ENCODE measurements around the gene DOP1A. TPM values are rescaled to one million over a fixed set of nuclear protein-coding genes. Genes with fewer than 3 reads are reported as not detected.
A peak's percentile ranks its signal among the peaks of the same experiment; 100 is the strongest.

DOP1A gene
- total RNA-seq, 1 donor from 2014 or later: 19.0 TPM

GRCh38 chr6:83113258-83113657, 45.8 kb downstream of the DOP1A start:
- Mint-ChIP-seq H3K4me1 (ENCODE audit: low read depth) (peaks cover 19% of the 10 kb centered on the region), H3K36me3 (ENCODE audit: low read depth) (peaks cover 8% of the 10 kb centered on the region), H3K27ac (ENCODE audit: unreplicated experiment) (peak overlapping the region; percentile 36), H3K4me3 (ENCODE audit: unreplicated experiment) (no peak overlapping the region), H3K27me3 (ENCODE audit: low read depth) (no peaks in the 10 kb centered on the region), H3K9me3 (ENCODE audit: low read depth) (no peaks in the 10 kb centered on the region)
- no peak for DNase-seq (ENCODE audit: low spot score)
- no peak for TF ChIP-seq CTCF (IDR thresholded peaks at IDR 0.05)

- Mint-ChIP-seq H3K27me3 (ENCODE audit: low read depth) (no peaks in the 10 kb centered on the region), H3K27ac (ENCODE audit: unreplicated experiment) (peak overlapping the region; percentile 57), H3K36me3 (ENCODE audit: low read depth) (peaks cover 10% of the 10 kb centered on the region), H3K4me3 (ENCODE audit: unreplicated experiment) (no peak overlapping the region), H3K4me1 (ENCODE audit: low read depth) (peaks cover 19% of the 10 kb centered on the region), H3K9me3 (ENCODE audit: low read depth) (no peaks in the 10 kb centered on the region)
- no peak for DNase-seq (ENCODE audit: low spot score)
- peak; percentile 9 for TF ChIP-seq CTCF (IDR thresholded peaks at IDR 0.05)
Observed at GRCh38 chr6:83114164-83114563, 46.7 kb downstream of the DOP1A start.

DNA sequence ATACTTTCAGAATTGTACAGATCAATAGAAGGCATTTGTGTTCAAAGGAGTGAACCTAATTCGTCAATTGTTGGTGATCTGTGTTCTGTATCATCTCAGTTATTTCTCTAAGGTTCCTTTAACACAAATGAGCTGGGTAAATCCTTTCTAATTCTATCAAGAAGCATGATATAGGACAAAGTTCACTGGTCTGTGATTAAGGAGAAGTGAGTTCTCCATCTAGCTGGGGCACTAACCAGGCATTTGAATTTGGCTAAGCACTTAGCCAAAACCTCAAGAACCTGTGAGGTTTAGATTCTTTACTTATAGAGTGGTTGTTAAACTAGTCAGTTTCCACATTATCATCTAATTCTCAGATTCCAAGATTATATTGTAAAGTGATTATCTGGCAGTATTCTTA, 50.3 kb downstream of the DOP1A start:
- peaks cover 9% of the 10 kb centered on the region for H3K36me3 Mint-ChIP-seq (ENCODE audit: low read depth)
- H3K9me3 Mint-ChIP-seq (ENCODE audit: low read depth): no peaks in the 10 kb centered on the region
- H3K4me1 Mint-ChIP-seq (ENCODE audit: low read depth): peaks cover 25% of the 10 kb centered on the region
- DNase-seq (ENCODE audit: low spot score): no peak
- H3K27me3 Mint-ChIP-seq (ENCODE audit: low read depth): no peaks in the 10 kb centered on the region
- H3K27ac Mint-ChIP-seq (ENCODE audit: unreplicated experiment): no peak overlapping the region
- no peak overlapping the region for H3K4me3 Mint-ChIP-seq (ENCODE audit: unreplicated experiment)
- no peak for TF ChIP-seq CTCF (IDR thresholded peaks at IDR 0.05)

GRCh38 chr6:83119742-83120300, 52.4 kb downstream of the DOP1A start:
- H3K27ac Mint-ChIP-seq (ENCODE audit: unreplicated experiment): no peak overlapping the region
- TF ChIP-seq CTCF (IDR thresholded peaks at IDR 0.05): no peak
- H3K9me3 Mint-ChIP-seq (ENCODE audit: low read depth): no peaks in the 10 kb centered on the region
- no peaks in the 10 kb centered on the region for H3K27me3 Mint-ChIP-seq (ENCODE audit: low read depth)
- peaks cover 16% of the 10 kb centered on the region for H3K36me3 Mint-ChIP-seq (ENCODE audit: low read depth)
- no peak for DNase-seq (ENCODE audit: low spot score)
- peaks cover 7% of the 10 kb centered on the region for H3K4me1 Mint-ChIP-seq (ENCODE audit: low read depth)
- H3K4me3 Mint-ChIP-seq (ENCODE audit: unreplicated experiment): no peak overlapping the region

- Mint-ChIP-seq H3K27me3 (ENCODE audit: low read depth) (no peaks in the 10 kb centered on the region), H3K9me3 (ENCODE audit: low read depth) (no peaks in the 10 kb centered on the region), H3K4me3 (ENCODE audit: unreplicated experiment) (no peak overlapping the region), H3K4me1 (ENCODE audit: low read depth) (peaks cover 4% of the 10 kb centered on the region), H3K27ac (ENCODE audit: unreplicated experiment) (no peak overlapping the region), H3K36me3 (ENCODE audit: low read depth) (peaks cover 35% of the 10 kb centered on the region)
- DNase-seq (ENCODE audit: low spot score): no peak
- TF ChIP-seq CTCF (IDR thresholded peaks at IDR 0.05): no peak
Observed at GRCh38 chr6:83124553-83124952, 57.1 kb downstream of the DOP1A start.

Measured in chondrocyte (in vitro differentiated cells).